B cell (primary cell): Measurements from ENCODE around the gene SWT1. TPM values are rescaled to one million over a fixed set of nuclear protein-coding genes. Genes with fewer than 3 reads are reported as not detected.

Experiments
- ATAC-seq: fragments of 200-7000 bp; cut with Tn5 transposase; one replicate; pipeline ENCODE4 v1.10.0; 2021; ENCODE audit warnings: low read depth, mild to moderate bottlenecking, moderate number of reproducible peaks, moderate library complexity
- CTCF ChIA-PET: fragments of 350-600 bp; sonication (Branson Sonifier 250); formaldehyde crosslinking; loops from one replicate; lab custom pipeline; 2021; ENCODE audit warnings: antibody characterized with exemption, inconsistent platforms; lab: Charles Lee
- POLR2A ChIA-PET: fragments of 350-600 bp; sonication (Branson Sonifier 250); formaldehyde crosslinking; loops from one replicate; lab custom pipeline; 2021; ENCODE audit warnings: antibody characterized with exemption; lab: Charles Lee
- DNase-seq: peaks from one replicate; pipeline ENCODE4 v3.0.0; 2013
- H2AFZ ChIP-seq: 2 replicates; pipeline ENCODE4 v1.6.1; 2012; ENCODE audit warnings: mild to moderate bottlenecking, low read depth, low read length; ENCODE audit not compliant: insufficient read depth, poor library complexity, severe bottlenecking
- H3K27ac ChIP-seq, 2 donors: 1 replicate in 1 of 2; 2 replicates in 1 of 2; pipeline ENCODE4 v1.5.1; 2012 to 2013; ENCODE audit warnings: low read length in 2 of 2, mild to moderate bottlenecking in 2 of 2, moderate library complexity in 1 of 2
- H3K27me3 ChIP-seq, 4 experiments: fragments of 200-600 bp in 1 of 4; sonication (generic) in 1 of 4; replicated peaks in 1 of 4; 1 replicate in 2 of 4; 2 replicates in 2 of 4; pipeline versions ENCODE4 v1.6.1 to v1.7.0; 2013 to 2016; ENCODE audit warnings: low read length in 3 of 4, mild to moderate bottlenecking in 2 of 4, mixed read lengths in 1 of 4, moderate library complexity in 1 of 4; ENCODE audit not compliant: insufficient read depth in 4 of 4, control insufficient read depth in 3 of 4; ENCODE audit errors: control extremely low read depth in 1 of 4
- H3K36me3 ChIP-seq, 2 experiments: replicated peaks in 1 of 2; 1 replicate in 1 of 2; 2 replicates in 1 of 2; pipeline versions ENCODE4 v1.6.1 to v1.7.1; 2013; ENCODE audit warnings: low read length in 1 of 2; ENCODE audit not compliant: insufficient read depth in 2 of 2, control insufficient read depth in 1 of 2; ENCODE audit errors: control extremely low read depth in 1 of 2, extremely low read depth in 1 of 2
- H3K4me1 ChIP-seq, 2 donors: fragments of 200-600 bp in 1 of 2; sonication (generic) in 1 of 2; 1 replicate in 1 of 2; 2 replicates in 1 of 2; pipeline versions ENCODE4 v1.5.1 to v1.6.1; 2013 to 2017; ENCODE audit warnings: low read length in 2 of 2; ENCODE audit not compliant: control insufficient read depth in 2 of 2, insufficient read depth in 2 of 2
- H3K4me2 ChIP-seq: replicated peaks from 2 replicates; pipeline ENCODE3; 2012; ENCODE audit warnings: mild to moderate bottlenecking, low read depth, low read length; ENCODE audit not compliant: poor library complexity, severe bottlenecking
- H3K4me3 ChIP-seq, 5 experiments: fragments of 200-600 bp in 1 of 5; sonication (generic) in 1 of 5; 1 replicate in 3 of 5; 2 replicates in 2 of 5; pipeline versions ENCODE4 v1.5.1 to v1.7.0; 2011 to 2016; ENCODE audit warnings: low read length in 4 of 5, mild to moderate bottlenecking in 4 of 5, low read depth in 2 of 5, control low read depth in 1 of 5, moderate library complexity in 1 of 5; ENCODE audit not compliant: insufficient read depth in 1 of 5; ENCODE audit errors: control extremely low read depth in 1 of 5, extremely low read depth in 1 of 5
- H3K79me2 ChIP-seq: fragments of 200-600 bp; sonication (generic); one replicate; pipeline ENCODE4 v1.6.0; 2016; ENCODE audit warnings: low read length; ENCODE audit not compliant: control insufficient read depth, insufficient read depth
- H3K9ac ChIP-seq: fragments of 200-600 bp; sonication (generic); 2 replicates; pipeline ENCODE4 v1.6.1; 2017; ENCODE audit warnings: mild to moderate bottlenecking, low read length, moderate library complexity
- H3K9me3 ChIP-seq, 3 donors: one replicate each; pipeline versions ENCODE4 v1.6.1 to v1.7.1; 2013; ENCODE audit warnings: low read length in 2 of 3; ENCODE audit not compliant: control insufficient read depth in 2 of 3, insufficient read depth in 1 of 3; ENCODE audit errors: control extremely low read depth in 1 of 3
- H4K20me1 ChIP-seq: 2 replicates; pipeline ENCODE4 v1.6.0; 2012; ENCODE audit warnings: mild to moderate bottlenecking, low read length; ENCODE audit not compliant: insufficient read depth, control insufficient read depth, poor library complexity, severe bottlenecking
- H3K27ac Mint-ChIP-seq: one replicate; pipeline ENCODE4 v1.8.0; 2021; ENCODE audit warnings: mixed read lengths
- H3K27me3 Mint-ChIP-seq: one replicate; pipeline ENCODE4 v1.8.0; 2021; ENCODE audit warnings: mixed read lengths
- H3K4me1 Mint-ChIP-seq: one replicate; pipeline ENCODE4 v1.8.0; 2021; ENCODE audit warnings: mixed read lengths
- H3K4me3 Mint-ChIP-seq: one replicate; pipeline ENCODE4 v1.8.0; 2021; ENCODE audit warnings: mixed read lengths
- H3K9me3 Mint-ChIP-seq: one replicate; pipeline ENCODE4 v1.8.0; 2022; ENCODE audit warnings: mixed read lengths; ENCODE audit not compliant: insufficient read depth
- EZH2 ChIP-seq: IDR thresholded peaks from 2 replicates; pipeline ENCODE4 v1.6.1; 2012; ENCODE audit warnings: borderline replicate concordance, low read depth, mild to moderate bottlenecking, moderate library complexity, low read length; ENCODE audit not compliant: insufficient read depth, poor library complexity, severe bottlenecking
- WGBS: methylation state at CpG from one replicate; pipeline ENCODE4 v1.1.5; 2013; ENCODE audit warnings: missing lambda C conversion rate; ENCODE audit not compliant: insufficient coverage; 5-methylcytosine and 5-hydroxymethylcytosine counted together
- intact Hi-C: fragments of 100-400 bp; cut with micrococcal nuclease; formaldehyde crosslinking; loops from one replicate; pipeline ENCODE4 v1.10.0; 2022
- polyA plus RNA-seq: library from polyadenylated mRNA; depleted of rRNA; stranded (reverse); fragments of >200 nt; gene quantifications from 2 replicates; pipeline ENCODE4 v1.2.3, GENCODE V29; 2012
- total RNA-seq, 2 donors: library from RNA; stranded (reverse); fragments of 120-200 nt in 1 of 2; gene quantifications; 1 replicate in 1 of 2; 2 replicates in 1 of 2; pipeline versions ENCODE4 v1.2.3 to v1.2.4, GENCODE V29; 2013 to 2022
- TF ChIP-seq, protein P1 (sequence below): fragments of 200-600 bp; IDR thresholded peaks from one replicate; pipeline ENCODE4 v1.8.0; 2022; ENCODE audit warnings: antibody characterized with exemption, mild to moderate bottlenecking

The SWT1 gene
- total and polyA plus RNA-seq, 2 donors (not counting 1 experiment from before 2014, with no cell fraction given), result 2.1 to 8.5 TPM

DNA sequence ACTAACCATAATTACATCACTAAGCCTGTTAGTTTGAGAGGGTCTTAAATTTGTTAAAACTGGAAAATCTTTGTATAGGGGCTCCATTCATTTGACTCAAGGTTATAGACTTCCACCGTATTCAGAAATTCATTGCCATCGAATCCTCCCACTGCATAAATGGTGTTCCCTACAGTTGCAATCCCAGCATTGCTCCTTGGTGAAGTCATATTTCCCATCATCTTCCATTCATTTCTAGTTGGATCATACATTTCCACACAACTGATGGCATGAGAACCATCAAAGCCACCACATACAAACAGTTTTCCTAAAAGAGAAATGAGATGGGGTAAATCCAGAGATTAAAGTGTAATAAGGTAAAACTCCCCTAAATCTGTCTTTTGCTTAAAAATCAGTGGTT is 141.0 kb downstream of the SWT1 start:
- CTCF ChIA-PET, result interaction anchor here (1.2 kb wide), 1 partner anchor 298 kb away, joined by 3 read pairs; no protein-coding TSS in a partner anchor
- Histone ChIP-seq H3K27me3 (no peaks in the 10 kb centered on the region), H3K9me3 (no peaks in the 10 kb centered on the region), H2AFZ (no peak overlapping the region), H3K4me3 (no peak overlapping the region), H3K9ac (no peak overlapping the region), H3K4me1 (peaks cover 0 to 2% of the 10 kb centered on the region in 2 donors), H3K4me2 (no peak overlapping the region), H3K36me3 (peaks cover 13 to 57% of the 10 kb centered on the region in 2 experiments), H3K27ac (no peak overlapping the region), H3K79me2 (no peaks in the 10 kb centered on the region), H4K20me1 (no peaks in the 10 kb centered on the region)
- TF ChIP-seq, protein P1, sequence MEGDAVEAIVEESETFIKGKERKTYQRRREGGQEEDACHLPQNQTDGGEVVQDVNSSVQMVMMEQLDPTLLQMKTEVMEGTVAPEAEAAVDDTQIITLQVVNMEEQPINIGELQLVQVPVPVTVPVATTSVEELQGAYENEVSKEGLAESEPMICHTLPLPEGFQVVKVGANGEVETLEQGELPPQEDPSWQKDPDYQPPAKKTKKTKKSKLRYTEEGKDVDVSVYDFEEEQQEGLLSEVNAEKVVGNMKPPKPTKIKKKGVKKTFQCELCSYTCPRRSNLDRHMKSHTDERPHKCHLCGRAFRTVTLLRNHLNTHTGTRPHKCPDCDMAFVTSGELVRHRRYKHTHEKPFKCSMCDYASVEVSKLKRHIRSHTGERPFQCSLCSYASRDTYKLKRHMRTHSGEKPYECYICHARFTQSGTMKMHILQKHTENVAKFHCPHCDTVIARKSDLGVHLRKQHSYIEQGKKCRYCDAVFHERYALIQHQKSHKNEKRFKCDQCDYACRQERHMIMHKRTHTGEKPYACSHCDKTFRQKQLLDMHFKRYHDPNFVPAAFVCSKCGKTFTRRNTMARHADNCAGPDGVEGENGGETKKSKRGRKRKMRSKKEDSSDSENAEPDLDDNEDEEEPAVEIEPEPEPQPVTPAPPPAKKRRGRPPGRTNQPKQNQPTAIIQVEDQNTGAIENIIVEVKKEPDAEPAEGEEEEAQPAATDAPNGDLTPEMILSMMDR, result no peak
- TF ChIP-seq EZH2, result no peak
- ATAC-seq (no peak), DNase-seq (no peak)
- Mint-ChIP-seq H3K27ac (no peak overlapping the region), H3K9me3 (no peaks in the 10 kb centered on the region), H3K4me1 (peaks cover 3% of the 10 kb centered on the region), H3K4me3 (no peak overlapping the region), H3K27me3 (no peaks in the 10 kb centered on the region)
- POLR2A ChIA-PET, result no interaction called here
- intact Hi-C loops, result no loop called here
- WGBS, result no CpG with 5 or more reads among the region's 2 CpGs

DNA sequence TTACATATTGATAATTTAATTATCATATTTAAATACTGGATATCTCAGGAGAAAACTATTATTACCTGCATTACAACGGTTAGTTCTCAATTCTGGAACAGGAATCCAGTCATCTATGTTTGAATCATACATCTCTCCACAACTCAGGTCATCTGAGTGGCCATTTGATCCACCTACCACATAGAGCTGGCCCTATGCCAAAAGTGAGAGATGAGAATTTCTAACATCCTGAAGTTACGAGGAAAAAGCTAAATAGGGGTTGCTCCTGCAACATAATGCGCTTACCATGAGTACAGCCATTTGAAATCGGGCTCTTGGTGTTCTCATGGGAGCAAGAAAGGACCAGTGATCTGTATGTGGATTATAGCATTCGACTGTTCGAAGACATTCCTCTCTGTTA is 143.2 kb downstream of the SWT1 start:
- no CpG with 5 or more reads among the region's 6 CpGs for WGBS
- H3K9me3 Mint-ChIP-seq, result no peaks in the 10 kb centered on the region

More for the DNA sequence above, 143.2 kb downstream of the SWT1 start:
- no peak overlapping the region for H3K27ac Mint-ChIP-seq
- Histone ChIP-seq H3K27ac (no peak overlapping the region), H4K20me1 (no peaks in the 10 kb centered on the region), H3K4me3 (no peak overlapping the region), H3K27me3 (no peaks in the 10 kb centered on the region), H3K4me1 (no peaks in the 10 kb centered on the region), H3K36me3 (peaks cover 23 to 78% of the 10 kb centered on the region in 2 experiments), H3K4me2 (no peak overlapping the region), H2AFZ (no peak overlapping the region), H3K9ac (no peak overlapping the region), H3K79me2 (no peaks in the 10 kb centered on the region), H3K9me3 (no peaks in the 10 kb centered on the region)
- ATAC-seq (no peak), DNase-seq (no peak)
- ChIA-PET POLR2A (no interaction called here), CTCF (interaction anchor here (1.7 kb wide), 1 partner anchor 380 kb away, joined by 6 read pairs; no protein-coding TSS in a partner anchor)
- intact Hi-C loops, result no loop called here
- no peak for TF ChIP-seq EZH2
- TF ChIP-seq, protein P1, result no peak
- no peaks in the 10 kb centered on the region for H3K4me1 Mint-ChIP-seq
- no peaks in the 10 kb centered on the region for H3K27me3 Mint-ChIP-seq
- no peak overlapping the region for H3K4me3 Mint-ChIP-seq
